Measurements from ENCODE around the gene ADAMTS14. TPM values are rescaled to one million over a fixed set of nuclear protein-coding genes. Genes with fewer than 3 reads are reported as not detected.

The ADAMTS14 gene
- polyA plus RNA-seq, 3 donors = 0.05 TPM; not detected in 2

DNA sequence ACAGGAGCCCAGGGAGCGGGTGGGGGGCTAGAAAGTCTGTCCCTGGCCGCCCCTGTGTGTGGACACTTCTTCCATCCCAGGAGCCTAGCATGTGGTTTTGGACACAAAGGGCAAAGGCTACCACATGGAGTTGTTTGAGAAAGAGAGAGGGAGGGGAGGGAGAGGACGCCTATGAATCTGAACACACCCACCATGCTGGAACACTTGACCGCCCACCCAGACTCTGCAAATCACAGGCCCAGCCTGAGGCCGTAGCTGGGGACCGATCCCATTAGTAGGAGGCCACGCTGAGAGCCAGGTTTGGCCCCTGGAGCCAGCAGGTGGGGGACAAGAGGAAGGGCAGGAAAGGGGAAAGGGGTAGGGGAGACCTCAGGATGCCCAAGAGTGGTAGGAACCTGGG is 39.6 kb downstream of the ADAMTS14 start:
- Mint-ChIP-seq H3K4me1 (peaks cover 19% of the 10 kb centered on the region), H3K9me3 (no peaks in the 10 kb centered on the region), H3K27ac (no peak overlapping the region), H3K36me3 (no peaks in the 10 kb centered on the region), H3K4me3 (no peak overlapping the region), H3K27me3 (ENCODE audit: low read depth in 3 of 3) (peaks cover 0 to 3% (median 0%) of the 10 kb centered on the region in 3 donors)
- H3K4me2 ChIP-seq (replicated peaks; ENCODE audit: extremely low read depth, low read length, poor library complexity, severe bottlenecking) = no peak overlapping the region
- TF ChIP-seq CTCF (IDR thresholded peaks at IDR 0.05) = no peak
- H2AFZ ChIP-seq (ENCODE audit: insufficient read depth, low read depth, low read length, poor library complexity, severe bottlenecking) = no peak overlapping the region
- no peaks in the 10 kb centered on the region for H3K36me3 ChIP-seq (replicated peaks in 1 of 2; ENCODE audit: control insufficient read depth in 1 of 2, insufficient read depth in 2 of 2, low read length in 2 of 2)
- H3K79me2 ChIP-seq (ENCODE audit: insufficient read depth, low read length) = no peaks in the 10 kb centered on the region
- 89% methylated on average over 6 of the region's 7 CpGs for WGBS (ENCODE audit: insufficient coverage)
- H4K20me1 ChIP-seq (ENCODE audit: insufficient read depth, low read length) = no peaks in the 10 kb centered on the region
- H3K9me3 ChIP-seq (replicated peaks in 1 of 2; ENCODE audit: control insufficient read depth in 1 of 2, insufficient read depth in 1 of 2, low read length in 2 of 2) = no peaks in the 10 kb centered on the region
- intact Hi-C loops (cut with micrococcal nuclease) = no loop called here
- H3K27ac ChIP-seq (ENCODE audit: low read depth in 1 of 2, low read length in 2 of 2) = no peak overlapping the region
- H3K4me3 ChIP-seq (replicated peaks in 1 of 3; ENCODE audit: low read depth in 2 of 3, low read length in 3 of 3) = no peak overlapping the region
- no peaks in the 10 kb centered on the region for H3K27me3 ChIP-seq (ENCODE audit: control insufficient read depth in 2 of 2, insufficient read depth in 2 of 2, low read length in 2 of 2)
- H3K4me1 ChIP-seq (ENCODE audit: control insufficient read depth in 1 of 2, insufficient read depth in 2 of 2, low read length in 2 of 2) = peaks cover 16 to 20% of the 10 kb centered on the region in 2 donors
- DNase-seq = no peak
- H3K9ac ChIP-seq (ENCODE audit: insufficient read depth, low read length, poor library complexity, severe bottlenecking) = no peak overlapping the region

DNA sequence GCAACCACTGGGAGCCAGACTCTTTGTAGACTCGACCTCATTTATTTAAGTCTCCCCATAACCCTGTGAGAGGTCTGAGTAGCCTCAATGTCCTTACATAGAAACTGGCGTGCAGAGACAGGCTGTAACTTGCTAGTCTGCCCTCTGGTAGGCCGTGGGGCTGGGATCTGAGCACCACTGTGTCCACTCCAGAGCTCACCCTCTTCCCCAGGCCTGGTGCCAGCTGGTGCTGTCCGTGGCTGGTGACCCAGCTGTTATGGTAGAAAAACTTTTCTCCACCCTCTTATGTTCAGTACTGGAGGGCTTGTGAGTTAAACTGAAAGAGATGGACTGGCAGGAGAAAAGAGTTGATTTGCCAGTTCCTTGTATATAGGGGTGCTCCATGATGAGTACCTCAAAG is 41.9 kb downstream of the ADAMTS14 start:
- Histone ChIP-seq H3K27me3 (ENCODE audit: control insufficient read depth in 2 of 2, insufficient read depth in 2 of 2, low read length in 2 of 2) (no peaks in the 10 kb centered on the region), H3K9ac (ENCODE audit: insufficient read depth, low read length, poor library complexity, severe bottlenecking) (no peak overlapping the region), H3K79me2 (ENCODE audit: insufficient read depth, low read length) (no peaks in the 10 kb centered on the region), H3K27ac (ENCODE audit: low read depth in 1 of 2, low read length in 2 of 2) (no peak overlapping the region), H3K4me3 (replicated peaks in 1 of 3; ENCODE audit: low read depth in 2 of 3, low read length in 3 of 3) (no peak overlapping the region), H4K20me1 (ENCODE audit: insufficient read depth, low read length) (no peaks in the 10 kb centered on the region), H3K4me1 (ENCODE audit: control insufficient read depth in 1 of 2, insufficient read depth in 2 of 2, low read length in 2 of 2) (peaks cover 16 to 29% of the 10 kb centered on the region in 2 donors), H3K4me2 (replicated peaks; ENCODE audit: extremely low read depth, low read length, poor library complexity, severe bottlenecking) (no peak overlapping the region), H3K36me3 (replicated peaks in 1 of 2; ENCODE audit: control insufficient read depth in 1 of 2, insufficient read depth in 2 of 2, low read length in 2 of 2) (no peaks in the 10 kb centered on the region), H2AFZ (ENCODE audit: insufficient read depth, low read depth, low read length, poor library complexity, severe bottlenecking) (no peak overlapping the region), H3K9me3 (replicated peaks in 1 of 2; ENCODE audit: control insufficient read depth in 1 of 2, insufficient read depth in 1 of 2, low read length in 2 of 2) (no peaks in the 10 kb centered on the region)
- no peaks in the 10 kb centered on the region for H3K9me3 Mint-ChIP-seq
- no peak for DNase-seq
- peaks cover 26% of the 10 kb centered on the region for H3K4me1 Mint-ChIP-seq
- intact Hi-C loops (cut with micrococcal nuclease) = no loop called here
- H3K27ac Mint-ChIP-seq = no peak overlapping the region
- no peak overlapping the region for H3K4me3 Mint-ChIP-seq
- no peak for TF ChIP-seq CTCF (IDR thresholded peaks at IDR 0.05)
- peaks cover 0 to 6% (median 2%) of the 10 kb centered on the region in 3 donors for H3K27me3 Mint-ChIP-seq (ENCODE audit: low read depth in 3 of 3)
- 100% methylated on average over 1 of the region's 4 CpGs for whole genome bisulfite sequencing (ENCODE audit: insufficient coverage)
- H3K36me3 Mint-ChIP-seq = no peaks in the 10 kb centered on the region
